ENCODE data around the gene LRRK1. TPM values are rescaled to one million over a fixed set of nuclear protein-coding genes. Genes with fewer than 3 reads are reported as not detected.

LRRK1 gene
- total and polyA plus RNA-seq, 2 donors (not counting 1 experiment from before 2014, with no cell fraction given), result 19.8 to 53.0 TPM

DNA sequence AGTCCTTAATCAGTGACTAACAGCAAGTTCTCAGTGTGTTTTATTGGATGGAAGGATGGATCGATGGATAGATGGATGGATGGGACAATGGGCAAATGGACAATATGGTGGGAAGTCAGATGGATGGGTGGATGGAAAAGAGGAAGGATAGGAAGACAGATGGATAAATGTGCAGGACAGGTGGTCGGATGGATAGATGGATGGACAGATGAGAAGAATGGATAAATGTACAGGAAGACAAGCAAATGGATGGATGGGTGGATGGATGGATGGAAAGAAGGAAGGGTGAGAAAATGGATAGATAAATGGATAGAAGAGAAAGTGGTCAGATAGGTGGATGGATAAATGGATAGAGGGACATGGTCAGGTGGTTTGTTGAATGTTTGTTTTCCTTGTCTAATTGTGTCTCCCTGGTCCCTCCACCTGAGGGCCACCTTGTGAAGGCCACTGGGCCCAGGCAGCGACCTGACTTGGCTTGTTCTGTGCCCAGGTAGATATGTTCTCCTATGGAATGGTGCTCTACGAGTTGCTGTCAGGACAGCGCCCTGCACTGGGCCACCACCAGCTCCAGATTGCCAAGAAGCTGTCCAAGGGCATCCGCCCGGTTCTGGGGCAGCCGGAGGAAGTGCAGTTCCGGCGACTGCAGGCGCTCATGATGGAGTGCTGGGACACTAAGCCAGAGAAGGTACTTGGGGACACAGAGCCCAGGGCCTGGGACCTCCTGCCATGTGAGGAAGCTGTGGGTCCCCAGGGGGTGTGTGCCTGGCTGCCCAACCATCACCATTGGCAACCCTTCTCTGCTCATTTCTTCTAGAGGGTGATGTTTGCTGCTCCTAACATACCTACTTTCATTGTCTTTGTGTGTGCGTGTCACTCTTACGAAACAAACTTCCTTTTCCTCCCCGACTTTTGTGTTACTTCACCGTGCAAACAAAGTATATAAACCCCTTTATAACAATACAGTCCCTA, 137.5 kb downstream of the LRRK1 start:
- Histone ChIP-seq H3K4me1 (ENCODE audit: control insufficient read depth in 2 of 2, insufficient read depth in 2 of 2, low read length in 2 of 2) (peaks cover 0 to 7% of the 10 kb centered on the region in 2 donors), H3K4me2 (replicated peaks; ENCODE audit: low read depth, low read length, poor library complexity, severe bottlenecking) (no peak overlapping the region), H2AFZ (ENCODE audit: insufficient read depth, low read depth, low read length, poor library complexity, severe bottlenecking) (no peak overlapping the region), H3K9ac (ENCODE audit: low read length) (no peak overlapping the region), H3K9me3 (ENCODE audit: control extremely low read depth in 1 of 3, control insufficient read depth in 2 of 3, insufficient read depth in 1 of 3, low read length in 2 of 3) (no peaks in the 10 kb centered on the region), H4K20me1 (ENCODE audit: control insufficient read depth, insufficient read depth, low read length, poor library complexity, severe bottlenecking) (no peaks in the 10 kb centered on the region), H3K27me3 (replicated peaks in 1 of 4; ENCODE audit: control extremely low read depth in 1 of 4, control insufficient read depth in 3 of 4, insufficient read depth in 4 of 4, low read length in 3 of 4) (no peaks in the 10 kb centered on the region), H3K79me2 (ENCODE audit: control insufficient read depth, insufficient read depth, low read length) (no peaks in the 10 kb centered on the region), H3K27ac (ENCODE audit: low read length in 2 of 2) (no peak overlapping the region), H3K4me3 (ENCODE audit: control extremely low read depth in 1 of 5, extremely low read depth in 1 of 5, insufficient read depth in 1 of 5, low read depth in 2 of 5, low read length in 4 of 5) (no peak overlapping the region), H3K36me3 (replicated peaks in 1 of 2; ENCODE audit: control extremely low read depth in 1 of 2, control insufficient read depth in 1 of 2, extremely low read depth in 1 of 2, insufficient read depth in 2 of 2, low read length in 1 of 2) (peaks cover 3 to 83% of the 10 kb centered on the region in 2 experiments)
- TF ChIP-seq, protein P1, sequence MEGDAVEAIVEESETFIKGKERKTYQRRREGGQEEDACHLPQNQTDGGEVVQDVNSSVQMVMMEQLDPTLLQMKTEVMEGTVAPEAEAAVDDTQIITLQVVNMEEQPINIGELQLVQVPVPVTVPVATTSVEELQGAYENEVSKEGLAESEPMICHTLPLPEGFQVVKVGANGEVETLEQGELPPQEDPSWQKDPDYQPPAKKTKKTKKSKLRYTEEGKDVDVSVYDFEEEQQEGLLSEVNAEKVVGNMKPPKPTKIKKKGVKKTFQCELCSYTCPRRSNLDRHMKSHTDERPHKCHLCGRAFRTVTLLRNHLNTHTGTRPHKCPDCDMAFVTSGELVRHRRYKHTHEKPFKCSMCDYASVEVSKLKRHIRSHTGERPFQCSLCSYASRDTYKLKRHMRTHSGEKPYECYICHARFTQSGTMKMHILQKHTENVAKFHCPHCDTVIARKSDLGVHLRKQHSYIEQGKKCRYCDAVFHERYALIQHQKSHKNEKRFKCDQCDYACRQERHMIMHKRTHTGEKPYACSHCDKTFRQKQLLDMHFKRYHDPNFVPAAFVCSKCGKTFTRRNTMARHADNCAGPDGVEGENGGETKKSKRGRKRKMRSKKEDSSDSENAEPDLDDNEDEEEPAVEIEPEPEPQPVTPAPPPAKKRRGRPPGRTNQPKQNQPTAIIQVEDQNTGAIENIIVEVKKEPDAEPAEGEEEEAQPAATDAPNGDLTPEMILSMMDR (IDR thresholded peaks at IDR 0.05), result no peak
- TF ChIP-seq EZH2 (IDR thresholded peaks at IDR 0.05; ENCODE audit: borderline replicate concordance, insufficient read depth, low read depth, low read length, poor library complexity, severe bottlenecking), result no peak
- H3K4me3 Mint-ChIP-seq, result no peak overlapping the region
- no peaks in the 10 kb centered on the region for H3K9me3 Mint-ChIP-seq (ENCODE audit: insufficient read depth)
- peaks cover 1% of the 10 kb centered on the region for H3K4me1 Mint-ChIP-seq
- H3K27me3 Mint-ChIP-seq, result no peaks in the 10 kb centered on the region
- no peak for DNase-seq
- intact Hi-C loops (cut with micrococcal nuclease), result no loop called here
- no peak overlapping the region for H3K27ac Mint-ChIP-seq
- WGBS (ENCODE audit: insufficient coverage), result 98% methylated on average over 11 of the region's 15 CpGs
- no peak for ATAC-seq (ENCODE audit: low read depth)
- ChIA-PET POLR2A (no interaction called here), CTCF (no interaction called here)

DNA sequence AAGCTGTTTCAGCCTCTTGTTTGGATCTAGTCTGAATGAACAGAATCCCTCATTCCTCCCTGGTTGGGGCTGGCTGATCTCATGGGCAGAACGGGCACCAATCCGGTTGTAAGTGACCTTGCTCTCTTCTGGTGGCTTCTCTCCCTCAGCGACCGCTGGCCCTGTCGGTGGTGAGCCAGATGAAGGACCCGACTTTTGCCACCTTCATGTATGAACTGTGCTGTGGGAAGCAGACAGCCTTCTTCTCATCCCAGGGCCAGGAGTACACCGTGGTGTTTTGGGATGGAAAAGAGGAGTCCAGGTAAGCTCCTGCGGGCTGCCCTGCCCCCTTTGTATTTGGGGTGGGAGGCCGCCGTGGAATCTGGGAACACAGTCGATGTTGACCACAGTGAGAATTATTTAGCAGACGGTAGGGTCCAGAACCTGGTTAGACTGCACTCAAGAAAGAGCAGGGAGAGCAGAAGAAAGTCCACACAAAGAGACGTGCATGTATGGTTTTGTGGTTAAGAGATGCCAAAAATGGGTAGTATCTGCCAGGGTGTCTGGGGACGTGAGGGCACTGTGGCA, 138.8 kb downstream of the LRRK1 start:
- no peak for ATAC-seq (ENCODE audit: low read depth)
- Histone ChIP-seq H3K27ac (ENCODE audit: low read length in 2 of 2) (no peak overlapping the region), H3K79me2 (ENCODE audit: control insufficient read depth, insufficient read depth, low read length) (no peaks in the 10 kb centered on the region), H3K9ac (ENCODE audit: low read length) (no peak overlapping the region), H3K27me3 (replicated peaks in 1 of 4; ENCODE audit: control extremely low read depth in 1 of 4, control insufficient read depth in 3 of 4, insufficient read depth in 4 of 4, low read length in 3 of 4) (no peaks in the 10 kb centered on the region), H3K4me1 (ENCODE audit: control insufficient read depth in 2 of 2, insufficient read depth in 2 of 2, low read length in 2 of 2) (peaks cover 0 to 20% of the 10 kb centered on the region in 2 donors), H2AFZ (ENCODE audit: insufficient read depth, low read depth, low read length, poor library complexity, severe bottlenecking) (no peak overlapping the region), H3K4me3 (ENCODE audit: control extremely low read depth in 1 of 5, extremely low read depth in 1 of 5, insufficient read depth in 1 of 5, low read depth in 2 of 5, low read length in 4 of 5) (no peak overlapping the region), H3K9me3 (ENCODE audit: control extremely low read depth in 1 of 3, control insufficient read depth in 2 of 3, insufficient read depth in 1 of 3, low read length in 2 of 3) (no peaks in the 10 kb centered on the region), H3K4me2 (replicated peaks; ENCODE audit: low read depth, low read length, poor library complexity, severe bottlenecking) (no peak overlapping the region), H3K36me3 (replicated peaks in 1 of 2; ENCODE audit: control extremely low read depth in 1 of 2, control insufficient read depth in 1 of 2, extremely low read depth in 1 of 2, insufficient read depth in 2 of 2, low read length in 1 of 2) (peaks cover 3 to 75% of the 10 kb centered on the region in 2 experiments), H4K20me1 (ENCODE audit: control insufficient read depth, insufficient read depth, low read length, poor library complexity, severe bottlenecking) (no peaks in the 10 kb centered on the region)
- ChIA-PET POLR2A (no interaction called here), CTCF (no interaction called here)
- TF ChIP-seq, protein P1 (IDR thresholded peaks at IDR 0.05), result no peak
- no peak for TF ChIP-seq EZH2 (IDR thresholded peaks at IDR 0.05; ENCODE audit: borderline replicate concordance, insufficient read depth, low read depth, low read length, poor library complexity, severe bottlenecking)
- Mint-ChIP-seq H3K4me3 (no peak overlapping the region), H3K27me3 (no peaks in the 10 kb centered on the region), H3K9me3 (ENCODE audit: insufficient read depth) (no peaks in the 10 kb centered on the region), H3K27ac (no peak overlapping the region), H3K4me1 (peaks cover 13% of the 10 kb centered on the region)
- intact Hi-C loops (cut with micrococcal nuclease), result no loop called here
- no peak for DNase-seq
- WGBS (ENCODE audit: insufficient coverage), result 88% methylated on average over 8 of the region's 14 CpGs
